Measurements from ENCODE around the gene DLG1.

DNA sequence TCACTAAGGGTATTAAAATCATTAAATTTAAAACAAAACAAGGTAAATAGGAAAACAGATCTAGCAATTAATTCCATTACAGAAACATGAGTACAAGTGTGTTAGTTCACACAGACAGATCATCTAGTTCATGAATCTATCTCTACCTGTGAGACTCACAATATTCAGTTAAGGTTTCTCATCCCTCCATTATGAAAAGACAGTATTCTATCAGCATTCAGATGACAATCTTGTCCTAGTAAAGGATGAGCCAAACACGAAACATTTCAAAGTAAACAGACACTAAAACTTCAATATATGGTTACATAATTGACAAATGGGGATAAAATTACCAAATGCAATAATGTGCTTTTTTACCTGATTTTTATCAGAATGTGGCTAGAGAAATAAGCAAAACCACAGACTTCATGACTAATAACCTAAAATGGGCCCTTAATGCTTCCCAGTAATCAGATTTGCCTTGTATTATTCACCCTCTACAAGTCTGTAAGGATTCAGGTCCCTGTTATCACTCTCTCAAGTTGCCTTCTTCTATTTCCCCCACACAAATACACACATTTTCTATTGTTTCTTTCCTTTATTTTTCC lies 126.8 kb downstream of the DLG1 start:
- TF ChIP-seq, protein P1, sequence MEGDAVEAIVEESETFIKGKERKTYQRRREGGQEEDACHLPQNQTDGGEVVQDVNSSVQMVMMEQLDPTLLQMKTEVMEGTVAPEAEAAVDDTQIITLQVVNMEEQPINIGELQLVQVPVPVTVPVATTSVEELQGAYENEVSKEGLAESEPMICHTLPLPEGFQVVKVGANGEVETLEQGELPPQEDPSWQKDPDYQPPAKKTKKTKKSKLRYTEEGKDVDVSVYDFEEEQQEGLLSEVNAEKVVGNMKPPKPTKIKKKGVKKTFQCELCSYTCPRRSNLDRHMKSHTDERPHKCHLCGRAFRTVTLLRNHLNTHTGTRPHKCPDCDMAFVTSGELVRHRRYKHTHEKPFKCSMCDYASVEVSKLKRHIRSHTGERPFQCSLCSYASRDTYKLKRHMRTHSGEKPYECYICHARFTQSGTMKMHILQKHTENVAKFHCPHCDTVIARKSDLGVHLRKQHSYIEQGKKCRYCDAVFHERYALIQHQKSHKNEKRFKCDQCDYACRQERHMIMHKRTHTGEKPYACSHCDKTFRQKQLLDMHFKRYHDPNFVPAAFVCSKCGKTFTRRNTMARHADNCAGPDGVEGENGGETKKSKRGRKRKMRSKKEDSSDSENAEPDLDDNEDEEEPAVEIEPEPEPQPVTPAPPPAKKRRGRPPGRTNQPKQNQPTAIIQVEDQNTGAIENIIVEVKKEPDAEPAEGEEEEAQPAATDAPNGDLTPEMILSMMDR (IDR thresholded peaks at IDR 0.05) = no peak
- TF ChIP-seq POLR2A (IDR thresholded peaks at IDR 0.05) = no peak

Data from adrenal gland (tissue), 5 donors.